Stimulated activated memory B cell treated with anti-CD40 and anti-IgM and Interleukin-4, amounts not matched to agents 10 μg/mL and 1 μg/mL and 100 μg/mL, for 72 hours (primary cell): ENCODE results near the gene ADAT3.

Source experiments
- ATAC-seq: fragments of 150-1000 bp; cut with Tn5 transposase; 2 replicates; pipeline ENCODE4 v1.10.0; 2021
- H3K27ac Mint-ChIP-seq: one replicate; pipeline ENCODE4 v1.8.0; 2022; ENCODE audit warnings: mild to moderate bottlenecking, mixed read lengths
- H3K27me3 Mint-ChIP-seq: one replicate; pipeline ENCODE4 v1.8.0; 2022; ENCODE audit warnings: mixed read lengths
- H3K36me3 Mint-ChIP-seq: one replicate; pipeline ENCODE4 v1.8.0; 2022; ENCODE audit warnings: mixed read lengths
- H3K4me1 Mint-ChIP-seq: one replicate; pipeline ENCODE4 v1.8.0; 2022; ENCODE audit warnings: mixed read lengths
- H3K4me3 Mint-ChIP-seq: one replicate; pipeline ENCODE4 v1.8.0; 2022; ENCODE audit warnings: mild to moderate bottlenecking, moderate library complexity, mixed read lengths
- H3K9me3 Mint-ChIP-seq: one replicate; pipeline ENCODE4 v1.8.0; 2022; ENCODE audit warnings: mixed read lengths

ADAT3 gene

DNA sequence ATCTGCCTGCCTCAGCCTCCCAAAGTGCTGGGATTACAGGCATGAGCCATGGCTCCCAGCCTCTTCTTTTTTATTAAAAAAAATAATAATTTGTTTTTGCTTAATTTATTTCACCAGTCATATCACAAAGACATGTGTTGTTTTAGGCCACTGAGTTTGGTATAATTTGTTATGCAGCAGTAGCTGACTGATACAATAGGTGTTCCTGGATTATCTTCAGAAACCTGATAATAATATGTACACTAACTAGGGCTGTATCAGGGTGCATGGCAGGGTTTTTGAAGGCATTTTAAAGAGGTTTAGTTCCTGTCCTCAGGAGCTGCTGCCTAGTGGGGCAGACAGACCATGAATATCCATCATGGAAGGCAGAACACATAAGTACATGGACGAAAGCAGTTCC, 26.2 kb downstream of the ADAT3 start:
- Mint-ChIP-seq H3K4me3 (no peak overlapping the region), H3K4me1 (peaks cover 51% of the 10 kb centered on the region), H3K27ac (no peak overlapping the region), H3K27me3 (no peaks in the 10 kb centered on the region), H3K36me3 (peaks cover 6% of the 10 kb centered on the region), H3K9me3 (peaks cover 4% of the 10 kb centered on the region)
- no peak for ATAC-seq

DNA sequence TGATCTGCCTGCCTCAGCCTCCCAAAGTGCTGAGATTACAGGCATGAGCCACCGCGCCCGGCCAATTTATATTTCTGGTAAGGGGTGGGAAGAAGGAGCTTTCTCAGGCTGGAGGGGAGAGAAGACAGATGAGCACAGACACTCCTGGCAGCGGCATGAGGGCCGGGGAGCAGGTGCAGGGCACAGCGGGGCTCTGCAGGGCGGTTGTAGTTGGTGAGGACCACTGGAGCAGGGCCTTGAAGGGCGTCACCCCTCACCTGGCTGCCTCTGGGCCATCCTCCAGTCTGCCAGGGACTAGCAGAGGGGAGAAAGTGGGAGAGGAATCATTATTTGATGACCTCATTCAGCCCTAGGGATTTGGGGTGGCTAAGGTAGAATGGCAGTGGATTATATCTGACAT, 27.2 kb downstream of the ADAT3 start:
- Mint-ChIP-seq H3K9me3 (peaks cover 4% of the 10 kb centered on the region), H3K4me3 (peak overlapping the region; percentile 6), H3K27me3 (no peaks in the 10 kb centered on the region), H3K4me1 (peaks cover 55% of the 10 kb centered on the region), H3K36me3 (peaks cover 9% of the 10 kb centered on the region), H3K27ac (peak overlapping the region; percentile 85)
- ATAC-seq: no peak

GRCh38 chr19:1933244-1933643, 28.0 kb downstream of the ADAT3 start:
- Mint-ChIP-seq H3K9me3 (peaks cover 4% of the 10 kb centered on the region), H3K27me3 (no peaks in the 10 kb centered on the region), H3K27ac (peak overlapping the region; percentile 85), H3K36me3 (peaks cover 9% of the 10 kb centered on the region), H3K4me1 (peaks cover 55% of the 10 kb centered on the region), H3K4me3 (peak overlapping the region; percentile 10)
- peak; percentile 71 for ATAC-seq

DNA sequence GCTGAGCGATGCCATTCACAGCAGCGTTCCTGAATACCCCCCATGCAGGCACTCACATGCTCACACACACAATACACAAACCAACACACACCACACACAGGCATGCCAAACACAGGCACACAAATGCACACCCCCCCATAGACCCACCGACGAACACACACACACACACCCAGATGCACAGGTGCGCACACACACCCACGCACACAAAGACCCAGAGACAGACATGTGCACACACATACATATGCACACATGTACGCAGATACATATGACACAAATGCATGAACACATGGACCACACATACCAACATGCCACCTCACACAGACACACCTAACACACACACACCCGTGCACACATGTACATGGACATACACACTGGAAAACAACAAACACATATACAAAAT, 28.7 kb downstream of the ADAT3 start:
- H3K4me3 Mint-ChIP-seq: no peak overlapping the region
- H3K27me3 Mint-ChIP-seq: no peaks in the 10 kb centered on the region
- peak overlapping the region; percentile 85 for H3K27ac Mint-ChIP-seq
- H3K9me3 Mint-ChIP-seq: peaks cover 4% of the 10 kb centered on the region
- H3K36me3 Mint-ChIP-seq: peaks cover 9% of the 10 kb centered on the region
- ATAC-seq: no peak
- peaks cover 52% of the 10 kb centered on the region for H3K4me1 Mint-ChIP-seq

DNA sequence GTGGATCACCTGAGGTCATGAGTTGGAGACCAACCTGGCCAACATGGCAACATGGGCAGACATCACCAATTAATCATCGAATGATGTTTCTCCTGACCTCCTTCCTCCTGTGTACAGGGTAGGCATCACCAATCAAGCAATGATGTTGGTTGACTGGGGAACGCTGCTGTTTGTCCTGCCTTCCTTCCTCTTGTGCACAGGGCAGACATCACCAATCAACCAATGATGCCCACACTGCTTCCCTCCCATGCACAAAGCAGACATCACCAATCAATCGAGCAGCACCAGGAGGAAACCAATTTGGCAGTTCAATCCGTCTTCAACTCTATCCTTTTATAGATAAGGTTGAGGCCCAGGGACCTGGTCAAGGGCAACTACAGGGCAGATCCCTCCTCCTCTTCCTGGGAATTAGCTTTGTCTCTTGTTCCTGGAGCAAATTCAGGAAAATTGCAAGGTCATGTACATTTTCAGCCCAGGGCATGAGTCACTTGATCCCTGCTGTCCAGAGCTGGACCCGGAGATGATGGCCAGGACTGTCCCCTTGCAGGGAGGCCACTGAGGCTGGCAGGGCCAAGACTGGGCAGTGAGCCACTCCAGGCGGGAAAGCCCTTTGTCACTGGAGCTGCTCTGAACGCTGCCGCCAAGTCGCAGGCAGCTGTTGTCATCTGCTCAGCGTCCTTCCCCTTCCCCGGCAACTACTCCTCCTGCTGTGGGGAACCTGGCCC, 30.4 kb downstream of the ADAT3 start:
- no peak for ATAC-seq
- Mint-ChIP-seq H3K27me3 (no peaks in the 10 kb centered on the region), H3K4me1 (peaks cover 50% of the 10 kb centered on the region), H3K27ac (peak overlapping the region; percentile 10), H3K9me3 (peaks cover 4% of the 10 kb centered on the region), H3K36me3 (peaks cover 9% of the 10 kb centered on the region), H3K4me3 (no peak overlapping the region)

DNA sequence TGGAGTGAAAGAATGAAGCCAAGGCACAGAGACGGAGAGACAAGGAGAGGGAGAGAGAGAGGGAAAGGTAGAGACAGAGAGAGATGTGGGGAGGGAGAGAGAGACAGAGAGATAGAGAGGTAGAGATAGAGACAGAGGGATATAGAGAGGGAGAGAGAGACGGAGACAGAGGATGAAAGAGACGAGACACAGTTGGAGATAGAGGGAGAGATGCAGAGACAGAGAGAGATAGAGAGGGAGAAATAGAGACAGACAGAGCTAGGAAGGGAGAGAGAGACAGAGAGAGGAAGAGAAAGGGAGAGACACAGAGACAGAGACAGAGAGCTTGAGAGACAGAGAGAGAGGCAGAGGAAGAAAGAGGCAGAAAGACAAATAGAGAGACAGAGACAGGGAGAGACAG, 31.2 kb downstream of the ADAT3 start:
- Mint-ChIP-seq H3K4me1 (peaks cover 50% of the 10 kb centered on the region), H3K9me3 (peaks cover 4% of the 10 kb centered on the region), H3K27me3 (no peaks in the 10 kb centered on the region), H3K27ac (peak overlapping the region; percentile 4), H3K36me3 (peaks cover 9% of the 10 kb centered on the region), H3K4me3 (no peak overlapping the region)
- ATAC-seq: no peak

- no peak for ATAC-seq
- H3K36me3 Mint-ChIP-seq: peaks cover 9% of the 10 kb centered on the region
- H3K4me3 Mint-ChIP-seq: no peak overlapping the region
- peaks cover 4% of the 10 kb centered on the region for H3K9me3 Mint-ChIP-seq
- H3K27ac Mint-ChIP-seq: peak overlapping the region; percentile 4
- H3K27me3 Mint-ChIP-seq: no peaks in the 10 kb centered on the region
- peaks cover 54% of the 10 kb centered on the region for H3K4me1 Mint-ChIP-seq
These were observed 31.9 kb downstream of the ADAT3 start for GRCh38 chr19:1936916-1937610.

- Mint-ChIP-seq H3K36me3 (peaks cover 9% of the 10 kb centered on the region), H3K27ac (no peak overlapping the region), H3K4me3 (no peak overlapping the region), H3K27me3 (no peaks in the 10 kb centered on the region), H3K4me1 (peaks cover 57% of the 10 kb centered on the region), H3K9me3 (peaks cover 4% of the 10 kb centered on the region)
- no peak for ATAC-seq
These were observed 32.9 kb downstream of the ADAT3 start for GRCh38 chr19:1938071-1938470.

GRCh38 chr19:1941146-1942077, 36.2 kb downstream of the ADAT3 start, which contains the start of gene CSNK1G2:
Gene CSNK1G2, plus strand, starts transcription at chr19:1941172. Its CDS starts 28,601 bp downstream, at chr19:1969773.
- H3K4me3 Mint-ChIP-seq: peak within 1 kb of the TSS; percentile 95
- H3K9me3 Mint-ChIP-seq: no peaks in the 10 kb centered on the region
- ATAC-seq: peak; percentile 72
- H3K4me1 Mint-ChIP-seq: peaks cover 53% of the 10 kb centered on the region
- H3K27me3 Mint-ChIP-seq: no peaks in the 10 kb centered on the region
- peak within 1 kb of the TSS; percentile 96 for H3K27ac Mint-ChIP-seq
- H3K36me3 Mint-ChIP-seq: peaks cover 3% of the 10 kb centered on the region

DNA sequence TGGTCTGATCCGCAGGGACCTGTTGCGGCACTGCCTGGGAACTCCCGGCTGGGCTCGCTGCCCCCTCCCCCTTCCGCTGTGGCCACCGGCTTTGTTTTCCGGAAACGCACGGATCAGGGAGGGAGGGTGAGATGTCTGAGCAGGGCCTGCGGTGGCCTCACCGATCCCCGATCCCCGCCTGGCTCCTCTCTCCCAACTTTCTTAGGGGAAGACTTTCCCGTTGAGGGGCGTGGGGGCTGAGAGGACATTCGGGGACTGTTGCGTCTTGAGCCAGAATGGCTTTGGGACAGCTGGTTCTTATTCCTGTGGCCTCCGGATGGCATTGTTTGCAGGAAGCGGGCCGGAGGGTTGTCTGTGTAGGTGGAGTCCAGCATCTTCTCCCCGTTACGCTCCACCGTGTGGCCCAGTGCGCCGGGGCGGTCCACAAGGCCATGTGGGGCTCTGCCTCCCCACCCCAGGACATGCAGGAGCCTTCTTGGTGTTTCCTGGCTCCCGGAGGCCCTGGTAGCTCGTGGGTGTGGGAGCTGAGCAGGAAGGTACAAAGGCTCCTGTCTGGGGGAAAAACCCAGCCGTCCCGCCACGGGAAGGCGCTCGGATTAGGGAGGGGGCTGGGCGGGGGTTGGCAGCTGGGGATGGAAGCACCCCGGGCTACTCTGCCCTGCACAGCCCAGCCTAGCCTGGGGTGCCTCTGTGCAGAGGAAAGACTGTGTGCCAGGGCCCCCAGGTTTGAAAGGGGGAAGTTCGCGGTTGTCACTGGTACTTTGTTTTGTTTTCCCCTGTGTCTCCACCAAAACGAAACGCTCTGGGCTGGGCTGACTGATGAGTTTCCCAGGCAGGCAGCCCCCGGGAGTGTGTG, 37.1 kb downstream of the ADAT3 start:
- Mint-ChIP-seq H3K27me3 (no peaks in the 10 kb centered on the region), H3K9me3 (no peaks in the 10 kb centered on the region), H3K36me3 (no peaks in the 10 kb centered on the region), H3K27ac (peak overlapping the region; percentile 96), H3K4me3 (peak overlapping the region; percentile 95), H3K4me1 (peaks cover 49% of the 10 kb centered on the region)
- ATAC-seq: peak; percentile 73

GRCh38 chr19:1942934-1943555, 37.8 kb downstream of the ADAT3 start:
- Mint-ChIP-seq H3K9me3 (no peaks in the 10 kb centered on the region), H3K27me3 (no peaks in the 10 kb centered on the region), H3K4me3 (peak overlapping the region; percentile 95), H3K4me1 (peaks cover 49% of the 10 kb centered on the region), H3K36me3 (no peaks in the 10 kb centered on the region), H3K27ac (peak overlapping the region; percentile 96)
- ATAC-seq: no peak

GRCh38 chr19:1943661-1944087, 38.5 kb downstream of the ADAT3 start:
- Mint-ChIP-seq H3K27ac (peak overlapping the region; percentile 96), H3K4me1 (peaks cover 53% of the 10 kb centered on the region), H3K9me3 (no peaks in the 10 kb centered on the region), H3K4me3 (peak overlapping the region; percentile 95), H3K36me3 (no peaks in the 10 kb centered on the region), H3K27me3 (no peaks in the 10 kb centered on the region)
- ATAC-seq: no peak

DNA sequence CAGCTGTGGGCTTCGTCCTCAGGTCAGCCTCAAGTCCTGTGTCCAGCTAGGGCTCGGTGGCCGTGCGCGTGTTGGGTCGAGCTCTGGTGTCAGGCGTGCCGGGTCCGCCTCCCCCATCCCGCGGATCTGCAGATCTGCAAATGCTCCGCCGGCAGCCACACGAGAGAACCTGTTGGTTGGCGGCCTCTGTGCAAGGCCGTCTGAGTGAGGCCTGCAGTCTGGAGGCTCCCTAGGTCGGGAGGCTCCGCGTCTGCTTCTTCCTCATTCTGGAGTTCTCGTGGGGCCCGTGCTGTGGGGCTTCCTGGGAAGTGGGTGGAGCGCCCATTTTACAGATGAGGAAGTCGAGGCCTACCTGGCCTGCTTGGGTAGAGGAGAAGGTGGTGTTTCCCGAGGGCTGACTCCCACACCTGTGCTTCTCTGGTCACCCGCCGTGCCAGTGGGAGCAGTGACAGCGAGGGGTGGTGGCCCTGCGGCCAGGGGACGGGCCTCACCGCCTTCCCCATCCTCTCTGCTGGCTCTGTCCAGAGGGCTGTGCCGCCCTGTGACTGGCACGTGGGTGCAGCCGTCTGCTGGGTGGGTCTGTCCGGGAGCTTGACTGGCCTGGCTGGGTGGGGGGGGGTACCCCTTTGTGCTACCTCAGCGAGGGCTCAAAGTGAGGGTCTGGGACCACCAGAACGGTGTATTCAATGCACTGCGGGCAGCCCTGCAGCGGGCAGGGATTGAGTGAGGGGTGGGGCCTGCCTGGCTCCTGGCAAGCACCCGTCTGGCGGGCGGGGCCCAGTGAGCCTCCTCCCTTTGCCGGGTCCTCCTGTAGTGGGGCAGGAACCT, 39.1 kb downstream of the ADAT3 start:
- Mint-ChIP-seq H3K4me1 (peaks cover 59% of the 10 kb centered on the region), H3K9me3 (no peaks in the 10 kb centered on the region), H3K27ac (peak overlapping the region; percentile 96), H3K4me3 (peak overlapping the region; percentile 95), H3K27me3 (no peaks in the 10 kb centered on the region), H3K36me3 (peaks cover 3% of the 10 kb centered on the region)
- ATAC-seq: no peak
